Jurkat, Clone E6-1 (cell line): ENCODE data around the gene TPK1.
"Not testable (repeated sequence)": the region's sequence is repeated elsewhere in the genome, so short reads cannot be mapped to it uniquely, and the experiment has no call there.

Experiments
- DNase-seq: peaks from one replicate; pipeline ENCODE4 v3.0.0-alpha.2; 2011; ENCODE audit warnings: low read depth, low spot score
- H3K4me3 ChIP-seq: 2 replicates; pipeline ENCODE4 v1.5.1; 2011; ENCODE audit warnings: mild to moderate bottlenecking, low read length, control low read depth, moderate library complexity

The TPK1 gene

GRCh38 chr7:144784943-144785342, 50.9 kb downstream of the TPK1 start:
- no peak for DNase-seq
- H3K4me3 ChIP-seq: no peak overlapping the region

GRCh38 chr7:144784441-144784840, 51.4 kb downstream of the TPK1 start:
- DNase-seq: no peak
- H3K4me3 ChIP-seq: no peak overlapping the region

GRCh38 chr7:144782883-144783282, 53.0 kb downstream of the TPK1 start:
- H3K4me3 ChIP-seq: no peak overlapping the region
- no peak for DNase-seq

GRCh38 chr7:144780071-144780608, 55.7 kb downstream of the TPK1 start:
- DNase-seq: no peak

GRCh38 chr7:144777889-144778288, 58.0 kb downstream of the TPK1 start:
- DNase-seq, H3K4me3 ChIP-seq: not testable (repeated sequence)

More at GRCh38 chr7:144780071-144780608, 55.7 kb downstream of the TPK1 start:
- H3K4me3 ChIP-seq: no peak overlapping the region

- no peak for DNase-seq
- H3K4me3 ChIP-seq: no peak overlapping the region
Measured at GRCh38 chr7:144777005-144777839, 58.6 kb downstream of the TPK1 start.

GRCh38 chr7:144776447-144776846, 59.4 kb downstream of the TPK1 start:
- DNase-seq: no peak
- H3K4me3 ChIP-seq: no peak overlapping the region

- H3K4me3 ChIP-seq: no peak overlapping the region
- no peak for DNase-seq
Measured at GRCh38 chr7:144775749-144776148, 60.1 kb downstream of the TPK1 start.

- no peak for DNase-seq
Measured at GRCh38 chr7:144771927-144772326, 63.9 kb downstream of the TPK1 start.

GRCh38 chr7:144771174-144771573, 64.7 kb downstream of the TPK1 start:
- H3K4me3 ChIP-seq: no peak overlapping the region
- DNase-seq: no peak

More at GRCh38 chr7:144771927-144772326, 63.9 kb downstream of the TPK1 start:
- no peak overlapping the region for H3K4me3 ChIP-seq

- no peak overlapping the region for H3K4me3 ChIP-seq
- DNase-seq: no peak
Measured at GRCh38 chr7:144769352-144769751, 66.5 kb downstream of the TPK1 start.

GRCh38 chr7:144768633-144769032, 67.2 kb downstream of the TPK1 start:
- H3K4me3 ChIP-seq: no peak overlapping the region
- DNase-seq: no peak

GRCh38 chr7:144763291-144763690, 72.6 kb downstream of the TPK1 start:
- DNase-seq: no peak
- H3K4me3 ChIP-seq: no peak overlapping the region

GRCh38 chr7:144762853-144763252, 73.0 kb downstream of the TPK1 start:
- no peak for DNase-seq
- H3K4me3 ChIP-seq: no peak overlapping the region

GRCh38 chr7:144761493-144761892, 74.4 kb downstream of the TPK1 start:
- H3K4me3 ChIP-seq: no peak overlapping the region
- no peak for DNase-seq

GRCh38 chr7:144759653-144760052, 76.2 kb downstream of the TPK1 start:
- no peak for DNase-seq
- H3K4me3 ChIP-seq: no peak overlapping the region

- no peak for DNase-seq
- H3K4me3 ChIP-seq: no peak overlapping the region
Measured at GRCh38 chr7:144747936-144748335, 87.9 kb downstream of the TPK1 start.

GRCh38 chr7:144738708-144739314, 97.0 kb downstream of the TPK1 start:
- H3K4me3 ChIP-seq: no peak overlapping the region
- DNase-seq: peak; percentile 20

- no peak for DNase-seq
- H3K4me3 ChIP-seq: no peak overlapping the region
Measured at GRCh38 chr7:144738146-144738545, 97.7 kb downstream of the TPK1 start.

GRCh38 chr7:144736880-144737493, 98.9 kb downstream of the TPK1 start:
- DNase-seq: no peak
- H3K4me3 ChIP-seq: no peak overlapping the region
